IPS-15b (cell line): ENCODE measurements around the gene SEMA5A.

ENCODE experiments used
- H3K27me3 ChIP-seq: one replicate; pipeline ENCODE4 v1.6.1; 2013; ENCODE audit warnings: low read length; ENCODE audit not compliant: control insufficient read depth, insufficient read depth
- H3K36me3 ChIP-seq: one replicate; pipeline ENCODE4 v1.6.1; 2013; ENCODE audit warnings: low read length; ENCODE audit not compliant: control insufficient read depth, insufficient read depth
- H3K4me1 ChIP-seq: one replicate; pipeline ENCODE4 v1.6.1; 2013; ENCODE audit warnings: mild to moderate bottlenecking, low read length; ENCODE audit not compliant: control insufficient read depth, insufficient read depth
- H3K4me3 ChIP-seq: one replicate; pipeline ENCODE4 v1.5.1; 2013; ENCODE audit warnings: low read depth, low read length
- H3K9ac ChIP-seq: one replicate; pipeline ENCODE4 v1.6.1; 2013; ENCODE audit warnings: low read depth, mild to moderate bottlenecking, low read length
- H3K9me3 ChIP-seq: one replicate; pipeline ENCODE4 v1.6.1; 2013; ENCODE audit warnings: mild to moderate bottlenecking, low read length; ENCODE audit not compliant: control insufficient read depth, insufficient read depth

Gene SEMA5A

GRCh38 chr5:9124838-9125237 is 421.0 kb downstream of the SEMA5A start:
- Histone ChIP-seq H3K36me3 (no peaks in the 10 kb centered on the region), H3K9me3 (no peaks in the 10 kb centered on the region), H3K4me3 (no peak overlapping the region), H3K9ac (no peak overlapping the region), H3K27me3 (no peaks in the 10 kb centered on the region), H3K4me1 (no peaks in the 10 kb centered on the region)

GRCh38 chr5:9124071-9124470 is 421.8 kb downstream of the SEMA5A start:
- Histone ChIP-seq H3K27me3 (no peaks in the 10 kb centered on the region), H3K4me3 (no peak overlapping the region), H3K9ac (no peak overlapping the region), H3K4me1 (no peaks in the 10 kb centered on the region), H3K9me3 (no peaks in the 10 kb centered on the region), H3K36me3 (no peaks in the 10 kb centered on the region)

- Histone ChIP-seq H3K9me3 (no peaks in the 10 kb centered on the region), H3K27me3 (no peaks in the 10 kb centered on the region), H3K4me1 (no peaks in the 10 kb centered on the region), H3K4me3 (no peak overlapping the region), H3K36me3 (no peaks in the 10 kb centered on the region), H3K9ac (no peak overlapping the region)
Measured at GRCh38 chr5:9122528-9122927, 423.3 kb downstream of the SEMA5A start.

GRCh38 chr5:9121597-9121996 is 424.3 kb downstream of the SEMA5A start:
- no peaks in the 10 kb centered on the region for H3K36me3 ChIP-seq
- no peaks in the 10 kb centered on the region for H3K27me3 ChIP-seq
- no peak overlapping the region for H3K9ac ChIP-seq
- no peaks in the 10 kb centered on the region for H3K4me1 ChIP-seq
- H3K4me3 ChIP-seq, result no peak overlapping the region
- no peaks in the 10 kb centered on the region for H3K9me3 ChIP-seq

GRCh38 chr5:9118852-9119251 is 427.0 kb downstream of the SEMA5A start:
- H3K4me3 ChIP-seq, result no peak overlapping the region
- no peak overlapping the region for H3K9ac ChIP-seq
- no peaks in the 10 kb centered on the region for H3K27me3 ChIP-seq
- H3K4me1 ChIP-seq, result no peaks in the 10 kb centered on the region
- H3K36me3 ChIP-seq, result no peaks in the 10 kb centered on the region
- H3K9me3 ChIP-seq, result no peaks in the 10 kb centered on the region

- Histone ChIP-seq H3K9ac (no peak overlapping the region), H3K4me1 (no peaks in the 10 kb centered on the region), H3K4me3 (no peak overlapping the region), H3K27me3 (no peaks in the 10 kb centered on the region), H3K9me3 (no peaks in the 10 kb centered on the region), H3K36me3 (no peaks in the 10 kb centered on the region)
Measured at GRCh38 chr5:9115093-9115492, 430.8 kb downstream of the SEMA5A start.

GRCh38 chr5:9112520-9113291 is 433.2 kb downstream of the SEMA5A start:
- no peaks in the 10 kb centered on the region for H3K4me1 ChIP-seq
- no peaks in the 10 kb centered on the region for H3K27me3 ChIP-seq
- no peak overlapping the region for H3K9ac ChIP-seq
- H3K36me3 ChIP-seq, result no peaks in the 10 kb centered on the region
- no peak overlapping the region for H3K4me3 ChIP-seq
- no peaks in the 10 kb centered on the region for H3K9me3 ChIP-seq

- H3K9ac ChIP-seq, result no peak overlapping the region
- H3K4me3 ChIP-seq, result no peak overlapping the region
- no peaks in the 10 kb centered on the region for H3K9me3 ChIP-seq
Measured at GRCh38 chr5:9108162-9108561, 437.7 kb downstream of the SEMA5A start.

GRCh38 chr5:9105851-9106250 is 440.0 kb downstream of the SEMA5A start:
- no peaks in the 10 kb centered on the region for H3K27me3 ChIP-seq
- H3K9me3 ChIP-seq, result no peaks in the 10 kb centered on the region
- no peak overlapping the region for H3K9ac ChIP-seq
- H3K4me3 ChIP-seq, result no peak overlapping the region
- no peaks in the 10 kb centered on the region for H3K4me1 ChIP-seq
- no peaks in the 10 kb centered on the region for H3K36me3 ChIP-seq

More at GRCh38 chr5:9108162-9108561, 437.7 kb downstream of the SEMA5A start:
- Histone ChIP-seq H3K36me3 (no peaks in the 10 kb centered on the region), H3K27me3 (no peaks in the 10 kb centered on the region), H3K4me1 (no peaks in the 10 kb centered on the region)

GRCh38 chr5:9104571-9105339 is 441.1 kb downstream of the SEMA5A start:
- Histone ChIP-seq H3K36me3 (no peaks in the 10 kb centered on the region), H3K4me3 (no peak overlapping the region), H3K9ac (no peak overlapping the region), H3K9me3 (no peaks in the 10 kb centered on the region), H3K27me3 (no peaks in the 10 kb centered on the region), H3K4me1 (no peaks in the 10 kb centered on the region)

- H3K4me1 ChIP-seq, result no peaks in the 10 kb centered on the region
- H3K36me3 ChIP-seq, result no peaks in the 10 kb centered on the region
- no peaks in the 10 kb centered on the region for H3K27me3 ChIP-seq
- H3K4me3 ChIP-seq, result no peak overlapping the region
- H3K9ac ChIP-seq, result no peak overlapping the region
- H3K9me3 ChIP-seq, result no peaks in the 10 kb centered on the region
Measured at GRCh38 chr5:9103290-9103689, 442.6 kb downstream of the SEMA5A start.

- Histone ChIP-seq H3K9ac (no peak overlapping the region), H3K27me3 (no peaks in the 10 kb centered on the region), H3K36me3 (no peaks in the 10 kb centered on the region), H3K4me3 (no peak overlapping the region), H3K4me1 (no peaks in the 10 kb centered on the region), H3K9me3 (no peaks in the 10 kb centered on the region)
Measured at GRCh38 chr5:9099689-9100088, 446.2 kb downstream of the SEMA5A start.
